ENCODE measurements around the gene BIN1.

The BIN1 gene

DNA sequence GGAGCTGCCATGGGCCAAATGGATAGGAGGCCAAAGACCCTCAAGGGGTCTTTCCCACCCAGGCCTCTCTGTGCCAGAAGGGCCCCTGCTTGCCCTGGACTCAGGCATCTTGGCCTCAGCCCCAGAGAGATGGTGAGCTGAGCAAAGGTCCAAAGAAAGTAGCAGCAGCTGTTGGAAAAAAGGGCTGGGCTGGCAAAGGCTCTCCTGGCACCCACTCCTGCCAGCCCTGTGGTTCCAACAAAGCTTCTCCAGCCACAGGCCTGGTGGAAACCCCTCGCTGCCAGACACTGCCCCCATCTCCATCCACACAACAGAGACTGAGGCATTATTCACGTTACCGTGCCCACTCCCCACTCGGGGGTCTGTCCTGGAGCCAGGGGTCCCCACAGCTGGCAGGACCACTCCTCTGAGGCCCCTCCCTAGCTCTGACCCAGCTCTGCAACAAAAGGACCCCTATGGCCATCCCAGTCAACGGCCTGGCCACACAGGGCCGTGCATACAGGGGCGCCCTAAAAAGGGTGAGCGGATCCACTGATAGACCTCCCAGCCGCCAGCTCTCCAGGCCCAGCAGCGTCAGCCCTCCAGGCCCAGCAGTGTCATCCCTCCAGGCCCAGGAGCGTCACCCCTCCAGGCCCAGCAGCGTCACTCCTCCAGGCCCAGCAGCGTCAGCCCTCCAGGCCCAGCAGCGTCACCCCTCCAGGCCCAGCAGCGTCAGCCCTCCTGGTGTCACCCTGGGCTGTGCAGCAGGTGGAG is 10.1 kb downstream of the BIN1 start:
- Histone ChIP-seq H3K4me1 (ENCODE audit: control insufficient read depth, insufficient read depth, low read length, poor library complexity, severe bottlenecking) (peaks cover 63% of the 10 kb centered on the region), H3K36me3 (ENCODE audit: control insufficient read depth, insufficient read depth, low read length) (peaks cover 14% of the 10 kb centered on the region), H3K9me3 (ENCODE audit: control insufficient read depth, low read length) (no peaks in the 10 kb centered on the region), H3K27ac (ENCODE audit: low read depth, low read length, severe bottlenecking) (no peak overlapping the region), H3K4me3 (ENCODE audit: extremely low read depth, insufficient read depth, low read length, poor library complexity, severe bottlenecking) (no peak overlapping the region)
- WGBS, 2 experiments (ENCODE audit: insufficient coverage in 2 of 2): 89 to 93% methylated on average over 10 to 12 of the region's 15 CpGs

DNA sequence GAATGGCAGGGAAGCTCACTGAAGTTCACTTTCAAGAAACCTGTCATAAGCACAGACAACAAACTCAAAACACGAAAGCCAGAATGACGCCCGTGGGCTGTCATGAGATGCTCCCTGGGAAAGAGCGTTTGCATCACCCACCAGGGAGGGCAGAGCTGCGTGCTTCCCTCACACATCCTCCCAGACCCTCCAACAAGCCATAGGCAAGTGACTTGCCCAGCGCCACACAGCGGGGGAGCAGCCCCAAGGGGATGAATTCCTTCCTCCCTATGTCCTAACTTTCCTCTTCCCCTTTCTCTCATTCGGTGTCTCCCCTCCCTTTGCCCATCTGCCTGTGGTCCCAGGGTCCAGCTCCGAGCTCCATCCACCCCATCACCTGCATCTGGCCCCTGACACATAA is 10.7 kb downstream of the BIN1 start:
- 80 to 88% methylated on average over 5 to 8 of the region's 9 CpGs for WGBS, 2 experiments (ENCODE audit: insufficient coverage in 2 of 2)
- Histone ChIP-seq H3K36me3 (ENCODE audit: control insufficient read depth, insufficient read depth, low read length) (peaks cover 10% of the 10 kb centered on the region), H3K9me3 (ENCODE audit: control insufficient read depth, low read length) (no peaks in the 10 kb centered on the region), H3K27ac (ENCODE audit: low read depth, low read length, severe bottlenecking) (no peak overlapping the region), H3K4me1 (ENCODE audit: control insufficient read depth, insufficient read depth, low read length, poor library complexity, severe bottlenecking) (peaks cover 56% of the 10 kb centered on the region), H3K4me3 (ENCODE audit: extremely low read depth, insufficient read depth, low read length, poor library complexity, severe bottlenecking) (no peak overlapping the region)

DNA sequence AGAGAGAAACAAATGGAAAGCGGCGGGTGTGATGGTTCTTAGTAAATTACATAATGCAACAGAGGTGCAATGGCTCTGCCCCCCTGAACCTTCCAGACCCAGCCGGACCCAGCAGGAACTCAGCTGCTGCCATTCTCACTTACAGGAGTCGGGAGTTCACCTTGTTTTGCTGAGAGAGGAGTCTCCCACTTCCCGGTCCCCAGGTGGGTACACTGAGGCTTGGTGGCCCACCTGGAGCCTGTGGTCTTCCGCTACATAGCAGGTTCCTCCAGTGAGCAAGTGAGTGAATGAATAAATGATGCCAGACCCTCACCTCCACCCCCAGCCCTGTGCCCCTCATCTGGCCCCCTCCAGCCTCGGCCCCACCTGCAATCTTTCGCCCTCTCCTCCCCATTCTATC is 11.2 kb downstream of the BIN1 start:
- Histone ChIP-seq H3K36me3 (ENCODE audit: control insufficient read depth, insufficient read depth, low read length) (peaks cover 9% of the 10 kb centered on the region), H3K9me3 (ENCODE audit: control insufficient read depth, low read length) (no peaks in the 10 kb centered on the region), H3K4me1 (ENCODE audit: control insufficient read depth, insufficient read depth, low read length, poor library complexity, severe bottlenecking) (peaks cover 52% of the 10 kb centered on the region), H3K27ac (ENCODE audit: low read depth, low read length, severe bottlenecking) (no peak overlapping the region), H3K4me3 (ENCODE audit: extremely low read depth, insufficient read depth, low read length, poor library complexity, severe bottlenecking) (no peak overlapping the region)
- 90 to 93% methylated on average over 2 to 4 of the region's 8 CpGs for WGBS, 2 experiments (ENCODE audit: insufficient coverage in 2 of 2)

- 96 to 100% methylated on average over 2 of the region's 2 CpGs for WGBS, 2 experiments (ENCODE audit: insufficient coverage in 2 of 2)
- H3K4me1 ChIP-seq (ENCODE audit: control insufficient read depth, insufficient read depth, low read length, poor library complexity, severe bottlenecking): peaks cover 47% of the 10 kb centered on the region
These were observed 11.7 kb downstream of the BIN1 start for GRCh38 chr2:127095367-127095641.

DNA sequence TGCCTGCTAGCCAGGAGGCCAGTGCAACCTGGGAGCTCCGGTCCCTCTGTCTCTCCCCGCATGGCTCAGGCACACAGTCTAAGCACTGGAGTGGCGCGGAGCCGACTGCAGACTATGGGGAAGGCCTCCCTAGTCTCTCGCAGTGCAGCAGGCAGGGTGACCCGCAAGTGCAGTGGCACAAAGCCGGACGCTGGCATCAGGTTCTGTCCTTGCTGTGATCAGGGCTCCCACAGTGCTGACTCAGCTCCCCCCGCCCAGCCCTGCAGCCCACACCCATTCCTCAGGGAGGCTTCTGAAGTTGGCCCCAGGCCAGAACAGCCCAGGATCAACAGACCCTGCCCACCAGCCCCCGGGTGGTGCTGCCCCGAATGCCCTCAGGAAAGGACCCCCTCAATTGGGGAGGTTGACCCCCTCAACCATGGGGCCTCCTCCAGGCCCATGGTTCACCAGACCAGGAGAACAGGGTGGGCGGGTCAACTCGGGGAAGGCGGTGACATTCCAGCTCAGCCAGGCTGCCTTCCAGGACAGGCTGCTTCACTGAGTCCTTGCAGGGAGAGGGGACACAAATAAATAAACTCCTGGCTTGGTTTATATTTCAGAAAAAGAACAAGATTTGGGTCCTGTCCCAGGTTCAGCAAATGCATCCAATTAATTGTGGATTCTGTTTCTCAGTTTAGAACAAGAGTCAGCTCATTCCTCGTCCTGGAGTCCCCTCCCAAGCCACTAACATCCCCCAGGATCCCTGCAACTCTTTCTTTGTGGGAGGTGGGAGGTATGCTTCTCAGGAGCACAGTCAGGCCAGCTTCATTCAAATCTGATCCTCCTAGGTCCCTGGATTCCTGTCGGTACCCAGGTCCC is 12.2 kb downstream of the BIN1 start:
- Histone ChIP-seq H3K4me3 (ENCODE audit: extremely low read depth, insufficient read depth, low read length, poor library complexity, severe bottlenecking) (no peak overlapping the region), H3K36me3 (ENCODE audit: control insufficient read depth, insufficient read depth, low read length) (peaks cover 6% of the 10 kb centered on the region), H3K4me1 (ENCODE audit: control insufficient read depth, insufficient read depth, low read length, poor library complexity, severe bottlenecking) (peaks cover 45% of the 10 kb centered on the region), H3K9me3 (ENCODE audit: control insufficient read depth, low read length) (no peaks in the 10 kb centered on the region), H3K27ac (ENCODE audit: low read depth, low read length, severe bottlenecking) (peak overlapping the region; percentile 16)
- WGBS, 2 experiments (ENCODE audit: insufficient coverage in 2 of 2): 58 to 69% methylated on average over 14 to 16 of the region's 17 CpGs

More at GRCh38 chr2:127095367-127095641, 11.7 kb downstream of the BIN1 start:
- Histone ChIP-seq H3K4me3 (ENCODE audit: extremely low read depth, insufficient read depth, low read length, poor library complexity, severe bottlenecking) (no peak overlapping the region), H3K27ac (ENCODE audit: low read depth, low read length, severe bottlenecking) (peak overlapping the region; percentile 16), H3K36me3 (ENCODE audit: control insufficient read depth, insufficient read depth, low read length) (peaks cover 6% of the 10 kb centered on the region), H3K9me3 (ENCODE audit: control insufficient read depth, low read length) (no peaks in the 10 kb centered on the region)

GRCh38 chr2:127093648-127094210 is 13.2 kb downstream of the BIN1 start:
- no peaks in the 10 kb centered on the region for H3K9me3 ChIP-seq (ENCODE audit: control insufficient read depth, low read length)
- H3K4me3 ChIP-seq (ENCODE audit: extremely low read depth, insufficient read depth, low read length, poor library complexity, severe bottlenecking): no peak overlapping the region
- no peak overlapping the region for H3K27ac ChIP-seq (ENCODE audit: low read depth, low read length, severe bottlenecking)
- H3K4me1 ChIP-seq (ENCODE audit: control insufficient read depth, insufficient read depth, low read length, poor library complexity, severe bottlenecking): peaks cover 45% of the 10 kb centered on the region
- peaks cover 6% of the 10 kb centered on the region for H3K36me3 ChIP-seq (ENCODE audit: control insufficient read depth, insufficient read depth, low read length)
- WGBS, 2 experiments (ENCODE audit: insufficient coverage in 2 of 2): 94% methylated on average over 8 of the region's 15 CpGs; no CpG with 5 or more reads in 1 of the 2 experiments

GRCh38 chr2:127092901-127093516 is 13.9 kb downstream of the BIN1 start:
- Histone ChIP-seq H3K36me3 (ENCODE audit: control insufficient read depth, insufficient read depth, low read length) (peaks cover 6% of the 10 kb centered on the region), H3K4me3 (ENCODE audit: extremely low read depth, insufficient read depth, low read length, poor library complexity, severe bottlenecking) (no peak overlapping the region), H3K27ac (ENCODE audit: low read depth, low read length, severe bottlenecking) (no peak overlapping the region), H3K9me3 (ENCODE audit: control insufficient read depth, low read length) (no peaks in the 10 kb centered on the region), H3K4me1 (ENCODE audit: control insufficient read depth, insufficient read depth, low read length, poor library complexity, severe bottlenecking) (peaks cover 43% of the 10 kb centered on the region)
- 80 to 97% methylated on average over 2 to 4 of the region's 5 CpGs for WGBS, 2 experiments (ENCODE audit: insufficient coverage in 2 of 2)

- peaks cover 6% of the 10 kb centered on the region for H3K36me3 ChIP-seq (ENCODE audit: control insufficient read depth, insufficient read depth, low read length)
- peaks cover 43% of the 10 kb centered on the region for H3K4me1 ChIP-seq (ENCODE audit: control insufficient read depth, insufficient read depth, low read length, poor library complexity, severe bottlenecking)
- H3K9me3 ChIP-seq (ENCODE audit: control insufficient read depth, low read length): no peaks in the 10 kb centered on the region
- H3K4me3 ChIP-seq (ENCODE audit: extremely low read depth, insufficient read depth, low read length, poor library complexity, severe bottlenecking): no peak overlapping the region
- H3K27ac ChIP-seq (ENCODE audit: low read depth, low read length, severe bottlenecking): no peak overlapping the region
- 88 to 100% methylated on average over 5 to 6 of the region's 6 CpGs for WGBS, 2 experiments (ENCODE audit: insufficient coverage in 2 of 2)
These were observed 14.6 kb downstream of the BIN1 start for GRCh38 chr2:127092306-127092705.

DNA sequence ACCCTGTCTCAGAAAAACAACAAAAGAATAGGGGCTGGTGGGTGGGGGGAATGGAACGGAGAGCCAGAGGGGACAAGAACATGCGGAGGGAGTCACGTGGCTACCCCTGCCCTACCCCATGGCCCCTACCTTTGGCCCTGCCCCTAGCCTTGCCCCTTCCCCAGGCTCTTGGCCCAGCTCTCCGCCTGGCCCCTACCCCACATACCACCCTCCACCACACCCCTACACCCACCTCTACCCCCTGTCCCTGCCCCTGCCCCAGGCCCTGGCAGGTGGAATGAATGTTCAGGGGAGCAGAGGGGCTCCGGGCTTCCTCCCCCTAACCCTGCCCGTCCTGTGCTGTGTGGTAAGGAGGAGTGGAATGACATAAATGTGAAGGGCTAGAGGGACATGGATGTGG is 15.1 kb downstream of the BIN1 start:
- peaks cover 41% of the 10 kb centered on the region for H3K4me1 ChIP-seq (ENCODE audit: control insufficient read depth, insufficient read depth, low read length, poor library complexity, severe bottlenecking)
- H3K9me3 ChIP-seq (ENCODE audit: control insufficient read depth, low read length): no peaks in the 10 kb centered on the region
- WGBS, 2 experiments (ENCODE audit: insufficient coverage in 2 of 2): 91 to 100% methylated on average over 3 to 4 of the region's 6 CpGs
- H3K36me3 ChIP-seq (ENCODE audit: control insufficient read depth, insufficient read depth, low read length): peaks cover 6% of the 10 kb centered on the region
- no peak overlapping the region for H3K27ac ChIP-seq (ENCODE audit: low read depth, low read length, severe bottlenecking)
- H3K4me3 ChIP-seq (ENCODE audit: extremely low read depth, insufficient read depth, low read length, poor library complexity, severe bottlenecking): no peak overlapping the region

DNA sequence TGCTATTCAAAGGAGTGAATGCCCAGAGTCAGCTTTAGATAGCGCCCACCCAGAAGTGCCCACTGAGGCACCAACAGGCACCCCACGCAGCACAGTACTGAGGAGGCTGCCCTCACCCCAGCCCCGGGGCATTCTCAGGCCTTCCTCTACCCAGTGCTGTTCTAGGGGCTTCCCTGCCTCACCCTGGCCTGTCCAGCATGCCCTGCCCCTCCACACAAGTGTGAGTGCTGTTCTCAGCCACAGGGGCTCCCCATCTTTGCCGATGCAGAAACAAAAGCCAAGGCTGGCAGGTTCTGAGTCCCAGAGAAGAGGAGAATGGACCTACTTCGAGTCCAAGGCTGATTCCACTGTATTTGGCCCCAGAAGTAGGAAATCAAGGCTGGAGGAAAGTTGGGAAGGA is 15.8 kb downstream of the BIN1 start:
- Histone ChIP-seq H3K36me3 (ENCODE audit: control insufficient read depth, insufficient read depth, low read length) (peaks cover 6% of the 10 kb centered on the region), H3K27ac (ENCODE audit: low read depth, low read length, severe bottlenecking) (no peak overlapping the region), H3K4me1 (ENCODE audit: control insufficient read depth, insufficient read depth, low read length, poor library complexity, severe bottlenecking) (peaks cover 47% of the 10 kb centered on the region), H3K4me3 (ENCODE audit: extremely low read depth, insufficient read depth, low read length, poor library complexity, severe bottlenecking) (no peak overlapping the region), H3K9me3 (ENCODE audit: control insufficient read depth, low read length) (no peaks in the 10 kb centered on the region)
- WGBS, 2 experiments (ENCODE audit: insufficient coverage in 2 of 2): 90 to 96% methylated on average over 3 to 5 of the region's 5 CpGs
